Measurements from ENCODE around the gene PLAAT3. TPM values are rescaled to one million over a fixed set of nuclear protein-coding genes. Genes with fewer than 3 reads are reported as not detected.
"Not testable (repeated sequence)": the region's sequence is repeated elsewhere in the genome, so short reads cannot be mapped to it uniquely, and the experiment has no call there.

The PLAAT3 gene
- polyA plus RNA-seq, 4 donors = 13.5 to 20.8 (median 14.7) TPM

- no peak for DNase-seq (ENCODE audit: low read depth in 4 of 4, low spot score in 2 of 4)
Measured at GRCh38 chr11:63572026-63572688, 42.1 kb downstream of the PLAAT3 start.

- DNase-seq (ENCODE audit: low read depth in 4 of 4, low spot score in 2 of 4) = no peak
Measured at GRCh38 chr11:63569570-63569969, 44.7 kb downstream of the PLAAT3 start.

GRCh38 chr11:63567044-63567840, 47.0 kb downstream of the PLAAT3 start:
- peak in 3 of 4 donors; percentile 37 to 53 (median 41) for DNase-seq (ENCODE audit: low read depth in 4 of 4, low spot score in 2 of 4)

GRCh38 chr11:63564784-63565350, 49.4 kb downstream of the PLAAT3 start:
- DNase-seq (ENCODE audit: low read depth in 4 of 4, low spot score in 2 of 4) = no peak

- peak in 1 of 4 donors; percentile 54 for DNase-seq (ENCODE audit: low read depth in 4 of 4, low spot score in 2 of 4)
Measured at GRCh38 chr11:63564056-63564774, 50.0 kb downstream of the PLAAT3 start.

- no peak for DNase-seq (ENCODE audit: low read depth in 4 of 4, low spot score in 2 of 4)
Measured at GRCh38 chr11:63563201-63564055, 50.8 kb downstream of the PLAAT3 start, which contains the start of gene PLAAT2. TSS of gene PLAAT2 (minus strand) at chr11:63563379. CDS start at chr11:63563324, 55 bp downstream.

- DNase-seq (ENCODE audit: low read depth in 4 of 4, low spot score in 2 of 4) = no peak
Measured at GRCh38 chr11:63560506-63561180, 53.6 kb downstream of the PLAAT3 start.

- no peak for DNase-seq (ENCODE audit: low read depth in 4 of 4, low spot score in 2 of 4)
Measured at GRCh38 chr11:63558459-63559157, 55.6 kb downstream of the PLAAT3 start.

GRCh38 chr11:63557570-63557969, 56.7 kb downstream of the PLAAT3 start:
- no peak for DNase-seq (ENCODE audit: low read depth in 4 of 4, low spot score in 2 of 4)

- DNase-seq (ENCODE audit: low read depth in 4 of 4, low spot score in 2 of 4) = no peak
Measured at GRCh38 chr11:63556404-63557013, 57.7 kb downstream of the PLAAT3 start.

- no peak for DNase-seq (ENCODE audit: low read depth in 4 of 4, low spot score in 2 of 4)
Measured at GRCh38 chr11:63554877-63555223, 59.4 kb downstream of the PLAAT3 start.

GRCh38 chr11:63553759-63554158, 60.5 kb downstream of the PLAAT3 start:
- DNase-seq (ENCODE audit: low read depth in 4 of 4, low spot score in 2 of 4) = no peak

- DNase-seq (ENCODE audit: low read depth in 4 of 4, low spot score in 2 of 4) = no peak
Measured at GRCh38 chr11:63552921-63553320, 61.3 kb downstream of the PLAAT3 start.

- no peak for DNase-seq (ENCODE audit: low read depth in 4 of 4, low spot score in 2 of 4)
Measured at GRCh38 chr11:63551889-63552266, 62.4 kb downstream of the PLAAT3 start.

- DNase-seq (ENCODE audit: low read depth in 4 of 4, low spot score in 2 of 4) = no peak
Measured at GRCh38 chr11:63551091-63551888, 62.9 kb downstream of the PLAAT3 start.

- DNase-seq (ENCODE audit: low read depth in 4 of 4, low spot score in 2 of 4) = not testable (repeated sequence)
Measured at GRCh38 chr11:63550156-63550700, 64.0 kb downstream of the PLAAT3 start.

- no peak for DNase-seq (ENCODE audit: low read depth in 4 of 4, low spot score in 2 of 4)
Measured at GRCh38 chr11:63549411-63549810, 64.8 kb downstream of the PLAAT3 start.

Measured in left renal cortex interstitium (tissue), 4 donors.